GM21723 (cell line): ENCODE data around the gene DKKL1.
"Not testable (repeated sequence)": the region's sequence is repeated elsewhere in the genome, so short reads cannot be mapped to it uniquely, and the experiment has no call there.

ENCODE experiments used
- ATAC-seq: cut with Tn5 transposase; IDR thresholded peaks from one replicate; pipeline ENCODE4 v1.9.1; 2021; ENCODE audit warnings: mild to moderate bottlenecking, moderate library complexity; ENCODE audit not compliant: unreplicated experiment

DKKL1 gene

DNA sequence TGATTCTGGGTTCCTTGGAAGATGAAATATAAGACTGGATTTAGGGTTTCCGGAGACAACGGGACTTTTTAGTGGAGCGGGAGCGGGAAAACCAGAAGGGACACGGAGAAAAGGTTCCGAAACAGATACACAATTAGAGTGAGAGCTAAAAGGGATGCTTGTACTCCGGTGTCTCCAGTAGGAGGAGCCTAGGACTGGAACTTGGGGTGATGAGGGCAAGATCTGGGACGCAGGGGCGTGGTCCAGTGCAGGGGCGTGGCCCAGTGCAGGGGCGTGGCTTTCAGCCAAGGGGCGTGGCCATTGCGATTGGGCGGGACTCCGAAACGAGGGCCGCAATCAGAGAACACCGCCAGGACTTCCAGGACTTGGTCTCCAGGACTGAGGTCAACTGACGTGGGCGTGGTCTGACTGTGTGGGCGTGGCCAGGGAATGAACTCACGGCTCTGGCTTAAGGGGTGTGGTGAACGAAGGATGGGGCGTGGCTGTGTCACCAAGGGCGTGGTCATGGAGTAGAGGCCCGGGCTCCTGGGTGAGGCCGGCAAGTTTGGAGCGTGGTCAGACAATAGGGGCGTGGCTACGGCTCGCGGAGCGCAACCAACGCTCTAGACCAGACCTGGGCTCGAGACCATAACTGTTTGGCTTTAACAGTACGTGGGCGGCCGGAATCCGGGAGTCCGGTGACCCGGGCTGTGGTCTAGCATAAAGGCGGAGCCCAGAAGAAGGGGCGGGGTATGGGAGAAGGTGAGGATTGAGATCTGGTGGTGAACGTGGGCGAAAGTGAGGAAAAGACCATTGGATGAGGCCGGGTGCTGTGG, at the start of gene DKKL1:
Gene DKKL1, plus strand, starts transcription at position 610 of the 815 bp plus-strand sequence. Its CDS starts 122 bp downstream, at position 732.
- peak; percentile 61 for ATAC-seq

DNA sequence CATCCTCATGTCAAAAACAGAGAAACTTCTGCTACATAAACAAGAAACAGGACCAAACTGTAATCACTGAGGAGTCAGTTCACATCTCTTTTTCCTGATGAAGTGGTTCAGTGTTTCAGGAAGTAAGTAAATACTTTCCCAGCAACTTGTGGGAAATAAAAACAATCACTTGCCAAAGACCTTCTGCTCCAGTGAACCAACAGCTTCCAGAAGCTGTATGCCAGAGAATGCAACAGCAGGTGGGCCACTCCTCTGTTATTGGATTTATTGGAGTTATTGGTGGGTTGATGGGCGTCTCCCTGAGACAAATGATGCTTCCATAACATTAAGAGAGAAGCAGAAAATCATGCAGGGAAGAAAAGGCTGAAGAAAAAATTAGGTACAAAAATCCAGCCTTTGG, 48.6 kb upstream of the DKKL1 start:
- ATAC-seq: no peak

DNA sequence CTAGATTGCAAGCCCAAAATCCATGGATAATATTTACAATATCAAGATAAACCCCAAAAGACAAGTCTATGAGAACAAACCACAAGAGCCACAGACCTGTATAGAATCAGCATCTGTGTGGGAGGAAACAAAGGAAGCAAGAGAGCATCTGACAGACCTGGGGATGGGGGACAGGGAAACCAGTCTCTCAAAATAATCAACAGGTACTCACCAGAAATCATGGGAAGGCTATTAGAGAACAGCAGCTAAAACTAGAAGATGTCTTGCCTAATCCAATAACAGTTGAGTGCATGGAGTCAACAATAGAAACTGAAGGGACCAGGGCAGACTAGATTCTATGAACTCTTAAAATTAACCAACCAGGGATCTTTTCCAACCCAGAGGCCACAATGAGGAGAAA, 47.4 kb upstream of the DKKL1 start:
- no peak for ATAC-seq

DNA sequence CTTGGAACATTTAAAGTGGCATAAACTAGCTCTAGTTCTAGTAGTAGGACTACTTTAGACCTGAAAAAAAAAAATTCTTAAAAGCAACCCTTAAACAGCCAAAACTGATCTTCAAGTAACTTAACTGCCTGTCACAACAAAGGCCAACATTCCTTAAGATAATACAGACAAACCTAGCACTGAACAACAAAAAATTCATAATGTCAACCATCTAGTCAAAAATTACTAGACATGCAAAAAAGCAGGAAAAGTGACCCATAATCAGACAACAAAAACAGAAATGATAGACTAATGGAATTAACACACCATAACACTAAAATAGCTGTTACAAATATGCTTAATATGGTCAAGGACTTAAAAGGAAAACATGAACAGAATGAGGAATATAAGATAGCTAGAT, 45.4 kb upstream of the DKKL1 start:
- ATAC-seq: no peak

GRCh38 chr19:49324801-49325576, 38.7 kb upstream of the DKKL1 start, which contains the start of gene SLC6A16:
SLC6A16 (minus strand) TSS chr19:49325191; CDS start chr19:49311347, 13,844 bp downstream.
- no peak for ATAC-seq

GRCh38 chr19:49325756-49326155, 37.9 kb upstream of the DKKL1 start:
- not testable (repeated sequence) for ATAC-seq

DNA sequence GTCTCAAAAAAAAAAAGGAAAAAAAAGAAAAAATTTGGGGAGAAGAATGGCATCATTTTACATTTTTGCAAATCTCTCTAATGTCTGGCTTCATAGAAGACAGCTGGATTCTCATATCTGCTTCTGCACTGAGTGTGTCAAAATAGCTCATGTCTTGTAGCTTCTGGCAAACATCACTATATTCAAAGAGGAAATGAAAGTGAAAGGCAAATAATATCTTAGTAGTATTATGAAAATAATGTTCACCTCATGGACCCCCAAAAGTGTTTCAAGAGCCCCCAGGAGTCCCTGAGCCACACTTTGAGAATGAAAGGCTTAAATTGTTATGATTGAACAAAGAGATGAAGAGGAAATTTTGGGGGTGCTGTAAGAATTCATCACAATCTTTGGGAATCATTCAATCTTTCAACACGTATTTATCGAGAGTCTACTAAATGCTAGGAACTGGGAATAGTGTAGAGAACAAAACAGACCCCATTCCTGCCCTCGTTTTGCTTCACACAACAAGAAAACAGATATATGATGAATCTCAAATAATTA, 37.4 kb upstream of the DKKL1 start:
- no peak for ATAC-seq

DNA sequence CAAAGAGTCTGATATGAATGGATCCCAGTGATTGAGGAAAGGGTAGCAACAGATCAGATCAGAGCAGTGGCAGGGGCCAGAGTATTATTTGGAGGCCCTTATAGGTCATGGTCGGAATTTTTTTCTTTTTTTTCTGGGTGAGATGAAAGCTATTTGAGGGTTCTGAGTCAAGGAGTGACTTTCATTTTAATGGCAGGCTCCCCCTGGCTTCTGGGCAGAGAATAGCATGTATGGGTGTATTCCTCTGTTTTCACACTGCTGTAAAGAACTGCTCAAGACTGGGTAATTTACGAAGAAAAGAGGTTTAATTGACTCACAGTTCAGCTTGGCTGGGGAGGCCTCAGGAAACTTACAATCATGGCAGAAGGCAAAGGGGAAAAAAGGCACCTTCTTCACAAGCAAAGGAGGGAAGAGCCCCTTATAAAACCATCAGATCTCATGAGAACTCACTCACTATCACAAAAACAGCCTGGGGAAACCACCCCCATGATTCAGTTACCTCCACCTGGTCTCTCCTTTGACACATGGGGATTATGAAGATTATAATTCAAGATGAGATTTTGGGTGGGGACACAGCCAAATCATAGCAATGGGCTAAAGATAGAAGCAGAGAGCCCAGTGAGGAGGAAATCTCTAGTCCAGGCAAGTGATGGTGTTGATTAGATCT, 35.7 kb upstream of the DKKL1 start:
- ATAC-seq: no peak

DNA sequence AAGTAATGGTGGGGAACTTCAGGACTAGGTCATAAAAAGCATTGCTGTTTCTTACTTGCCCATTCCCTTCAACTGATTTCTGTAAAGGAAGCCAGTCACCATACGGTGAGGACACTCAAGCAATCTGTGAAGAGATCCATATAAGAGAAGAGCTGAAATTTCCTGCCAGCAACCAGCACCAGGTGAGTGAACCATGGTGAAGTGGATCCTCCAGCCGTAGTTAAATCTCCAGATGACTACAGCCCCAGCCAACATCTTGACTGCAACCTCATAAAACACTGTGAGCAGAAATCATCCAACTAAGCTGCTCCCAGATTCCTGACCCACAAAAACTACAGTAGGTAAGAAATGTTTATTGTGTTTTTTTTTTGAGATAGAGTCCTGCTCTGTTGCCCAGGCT, 34.9 kb upstream of the DKKL1 start:
- ATAC-seq: no peak

DNA sequence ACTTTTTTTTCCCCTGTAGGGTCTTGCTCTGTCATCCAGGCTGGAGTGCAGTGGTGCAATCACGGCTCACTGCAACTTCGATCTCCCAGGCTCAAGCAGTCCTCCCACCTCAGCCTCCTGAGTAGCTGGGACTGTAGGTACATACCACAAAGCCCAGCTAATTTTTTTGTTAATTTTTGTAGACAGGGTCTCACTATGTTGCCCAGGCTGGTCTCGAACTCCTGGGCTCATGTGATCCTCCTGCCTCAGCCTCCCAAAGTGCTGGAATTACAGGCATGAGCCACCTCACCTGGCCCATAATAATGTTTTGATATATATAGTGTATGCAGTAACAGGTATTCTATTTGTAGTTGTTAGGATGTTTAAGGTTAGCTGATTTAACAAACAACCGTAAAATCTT, 32.5 kb upstream of the DKKL1 start:
- not testable (repeated sequence) for ATAC-seq

DNA sequence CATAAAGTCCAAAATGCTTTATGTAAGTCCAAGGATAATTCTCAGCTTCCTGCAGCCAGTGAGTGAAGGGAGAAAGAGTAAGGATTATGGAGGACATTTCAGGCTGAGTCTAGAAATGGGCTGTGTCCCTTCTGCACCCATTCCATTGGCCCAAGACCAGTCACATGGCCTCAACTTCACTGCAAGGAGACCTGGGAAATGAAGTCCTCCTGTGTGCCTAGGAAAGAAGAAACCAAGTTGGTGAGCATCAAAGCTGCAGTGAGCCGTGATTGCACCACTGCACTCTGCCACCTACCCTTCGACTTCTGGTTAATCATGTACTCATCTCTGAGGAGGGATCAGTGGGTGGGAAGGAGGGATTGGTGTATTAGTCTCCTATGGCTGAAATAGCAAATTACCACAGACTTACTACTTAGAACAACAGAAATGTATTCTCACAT, 32.0 kb upstream of the DKKL1 start:
- no peak for ATAC-seq

DNA sequence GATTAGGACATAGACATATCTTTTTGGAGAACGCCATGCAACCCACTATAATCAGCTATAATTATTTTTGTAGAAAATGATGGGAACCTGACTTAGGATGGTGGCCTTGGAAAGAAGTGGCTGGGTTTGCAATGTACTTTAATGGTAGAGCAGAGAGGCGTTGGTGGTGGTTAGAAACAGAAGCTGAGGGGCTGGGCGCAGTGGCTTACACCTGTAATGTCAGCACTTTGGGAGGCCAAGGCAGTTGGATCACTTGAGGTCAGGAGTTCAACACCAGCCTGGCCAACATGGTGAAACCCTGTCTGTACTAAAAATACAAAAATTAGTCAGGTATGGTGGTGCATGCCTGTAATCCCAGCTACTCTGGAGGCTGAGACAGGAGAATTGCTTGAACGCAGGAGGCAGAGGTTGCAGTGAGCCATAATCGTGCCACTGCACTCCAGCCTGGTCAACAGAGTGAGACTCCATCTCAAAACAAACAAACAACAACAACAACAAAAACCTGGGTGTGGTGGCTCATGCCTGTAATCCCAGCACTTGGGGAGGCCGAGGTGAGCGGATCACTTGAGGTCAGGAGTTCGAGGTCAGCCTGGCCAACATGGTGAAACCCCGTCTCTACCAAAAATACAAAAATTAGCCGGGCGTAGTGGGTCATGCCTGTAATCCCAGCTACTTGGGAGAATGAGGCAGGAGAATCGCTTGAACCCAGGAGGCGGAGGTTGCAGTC, 30.8 kb upstream of the DKKL1 start:
- ATAC-seq: not testable (repeated sequence)

DNA sequence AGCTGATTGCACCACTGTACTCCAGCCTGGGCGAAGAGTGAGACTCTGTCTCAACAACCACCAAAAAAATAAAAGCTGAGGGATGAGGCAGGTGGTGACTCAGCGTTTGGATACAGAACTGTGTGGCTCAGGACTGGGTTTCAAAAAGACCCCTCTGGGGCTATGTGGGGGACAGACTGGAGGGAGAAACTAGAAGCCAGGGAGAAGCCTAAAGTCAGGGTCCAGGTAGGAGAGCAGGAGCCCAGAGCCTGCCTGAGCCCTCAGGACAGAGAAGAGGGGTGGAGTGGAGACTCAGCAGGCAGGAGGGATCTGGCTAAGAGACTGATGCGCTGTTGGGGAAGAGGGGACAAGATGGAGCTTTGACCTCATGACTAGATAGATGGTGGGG, 30.3 kb upstream of the DKKL1 start:
- peak; percentile 2 for ATAC-seq

GRCh38 chr19:49333811-49334288, 29.8 kb upstream of the DKKL1 start:
- ATAC-seq: peak; percentile 44

- ATAC-seq: peak; percentile 30
Observed at GRCh38 chr19:49335071-49335783, 28.4 kb upstream of the DKKL1 start, which contains the start of gene CD37. CD37 (plus strand) TSS chr19:49335406; CDS start chr19:49335541, 135 bp downstream.

GRCh38 chr19:49335784-49336481, 27.7 kb upstream of the DKKL1 start:
- ATAC-seq: no peak

DNA sequence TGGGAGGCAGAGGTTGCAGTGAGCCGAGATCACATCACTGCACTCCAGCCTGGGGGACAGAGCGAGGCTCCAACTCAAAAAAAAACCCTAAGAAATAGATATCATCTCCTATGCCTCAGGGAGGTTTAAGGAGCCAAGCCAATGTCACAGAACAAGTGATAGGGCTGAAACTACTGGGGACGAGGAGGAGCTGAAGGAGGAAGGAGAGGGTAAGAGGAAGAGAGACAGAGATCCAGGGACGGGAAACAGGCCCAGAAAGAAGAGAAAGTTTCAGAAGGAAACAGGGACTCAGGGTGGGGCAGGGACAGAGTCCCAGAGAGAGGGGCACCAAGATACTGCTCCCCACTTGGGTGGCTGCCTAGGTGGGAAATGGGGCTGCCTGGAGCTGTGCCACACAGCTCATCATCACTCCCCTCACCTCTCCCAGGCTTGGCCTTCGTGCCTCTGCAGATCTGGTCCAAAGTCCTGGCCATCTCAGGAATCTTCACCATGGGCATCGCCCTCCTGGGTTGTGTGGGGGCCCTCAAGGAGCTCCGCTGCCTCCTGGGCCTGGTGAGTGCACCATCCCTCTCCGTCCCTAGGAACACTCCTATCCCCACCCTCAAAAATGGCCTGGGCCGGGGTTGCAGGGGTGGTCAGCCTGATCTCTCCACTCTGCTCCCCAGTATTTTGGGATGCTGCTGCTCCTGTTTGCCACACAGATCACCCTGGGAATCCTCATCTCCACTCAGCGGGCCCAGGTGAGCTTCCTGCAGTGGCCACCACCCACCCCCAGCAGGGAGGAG, 27.0 kb upstream of the DKKL1 start:
- no peak for ATAC-seq
